Nephron (organoid): ENCODE measurements around the gene ZBTB4.
A peak's percentile ranks its signal among the peaks of the same experiment; 100 is the strongest.

ENCODE experiments used
- H3K27ac Mint-ChIP-seq, 3 experiments: 2 replicates each; pipeline ENCODE4 v1.8.0; 2020; ENCODE audit warnings: mixed read lengths in 3 of 3, mild to moderate bottlenecking in 2 of 3, moderate library complexity in 1 of 3
- H3K27me3 Mint-ChIP-seq: 2 replicates; pipeline ENCODE4 v1.8.0; 2021; ENCODE audit warnings: low read depth, mild to moderate bottlenecking, moderate library complexity, mixed read lengths
- H3K36me3 Mint-ChIP-seq: 2 replicates; pipeline ENCODE4 v1.8.0; 2020; ENCODE audit warnings: low read depth, mixed read lengths
- H3K4me1 Mint-ChIP-seq: 2 replicates; pipeline ENCODE4 v1.8.0; 2020; ENCODE audit warnings: mixed read lengths
- H3K4me3 Mint-ChIP-seq, 3 experiments: 2 replicates each; pipeline ENCODE4 v1.8.0; 2020; ENCODE audit warnings: mild to moderate bottlenecking in 3 of 3, mixed read lengths in 3 of 3, moderate library complexity in 2 of 3
- H3K9me3 Mint-ChIP-seq: 2 replicates; pipeline ENCODE4 v1.8.0; 2020; ENCODE audit warnings: mixed read lengths
- TF ChIP-seq, protein P1 (sequence below), 3 experiments: fragments of 200-600 bp; sonication (generic); IDR thresholded peaks; one replicate each; pipeline ENCODE4 v1.5.0; 2021; ENCODE audit warnings: antibody characterized with exemption in 3 of 3; ENCODE audit not compliant: unreplicated experiment in 3 of 3

ZBTB4 gene

DNA sequence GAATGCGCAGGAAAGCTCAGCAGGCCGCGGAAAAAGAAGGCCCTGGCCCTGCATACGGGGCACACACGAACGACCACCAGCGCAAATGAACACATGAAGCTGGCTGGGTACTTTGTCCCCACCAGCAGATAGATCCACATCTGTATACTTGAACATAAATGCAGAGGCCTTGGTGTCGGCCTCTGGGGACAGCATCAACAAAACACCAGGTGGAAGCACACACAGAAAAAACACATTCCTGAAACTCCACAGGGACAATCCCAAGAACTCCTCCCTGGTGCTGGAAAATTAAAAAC lies 606 bp upstream of the ZBTB4 start:
- TF ChIP-seq, protein P1, sequence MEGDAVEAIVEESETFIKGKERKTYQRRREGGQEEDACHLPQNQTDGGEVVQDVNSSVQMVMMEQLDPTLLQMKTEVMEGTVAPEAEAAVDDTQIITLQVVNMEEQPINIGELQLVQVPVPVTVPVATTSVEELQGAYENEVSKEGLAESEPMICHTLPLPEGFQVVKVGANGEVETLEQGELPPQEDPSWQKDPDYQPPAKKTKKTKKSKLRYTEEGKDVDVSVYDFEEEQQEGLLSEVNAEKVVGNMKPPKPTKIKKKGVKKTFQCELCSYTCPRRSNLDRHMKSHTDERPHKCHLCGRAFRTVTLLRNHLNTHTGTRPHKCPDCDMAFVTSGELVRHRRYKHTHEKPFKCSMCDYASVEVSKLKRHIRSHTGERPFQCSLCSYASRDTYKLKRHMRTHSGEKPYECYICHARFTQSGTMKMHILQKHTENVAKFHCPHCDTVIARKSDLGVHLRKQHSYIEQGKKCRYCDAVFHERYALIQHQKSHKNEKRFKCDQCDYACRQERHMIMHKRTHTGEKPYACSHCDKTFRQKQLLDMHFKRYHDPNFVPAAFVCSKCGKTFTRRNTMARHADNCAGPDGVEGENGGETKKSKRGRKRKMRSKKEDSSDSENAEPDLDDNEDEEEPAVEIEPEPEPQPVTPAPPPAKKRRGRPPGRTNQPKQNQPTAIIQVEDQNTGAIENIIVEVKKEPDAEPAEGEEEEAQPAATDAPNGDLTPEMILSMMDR (IDR thresholded peaks at IDR 0.05; ENCODE audit: unreplicated experiment in 3 of 3): no peak
- peaks cover 5% of the 10 kb centered on the region for H3K36me3 Mint-ChIP-seq
- H3K9me3 Mint-ChIP-seq: no peaks in the 10 kb centered on the region
- peak overlapping the region; percentile 100 for H3K27ac Mint-ChIP-seq
- peaks cover 70% of the 10 kb centered on the region for H3K4me1 Mint-ChIP-seq
- peak overlapping the region; percentile 93 to 99 (median 95) for H3K4me3 Mint-ChIP-seq
- no peaks in the 10 kb centered on the region for H3K27me3 Mint-ChIP-seq

DNA sequence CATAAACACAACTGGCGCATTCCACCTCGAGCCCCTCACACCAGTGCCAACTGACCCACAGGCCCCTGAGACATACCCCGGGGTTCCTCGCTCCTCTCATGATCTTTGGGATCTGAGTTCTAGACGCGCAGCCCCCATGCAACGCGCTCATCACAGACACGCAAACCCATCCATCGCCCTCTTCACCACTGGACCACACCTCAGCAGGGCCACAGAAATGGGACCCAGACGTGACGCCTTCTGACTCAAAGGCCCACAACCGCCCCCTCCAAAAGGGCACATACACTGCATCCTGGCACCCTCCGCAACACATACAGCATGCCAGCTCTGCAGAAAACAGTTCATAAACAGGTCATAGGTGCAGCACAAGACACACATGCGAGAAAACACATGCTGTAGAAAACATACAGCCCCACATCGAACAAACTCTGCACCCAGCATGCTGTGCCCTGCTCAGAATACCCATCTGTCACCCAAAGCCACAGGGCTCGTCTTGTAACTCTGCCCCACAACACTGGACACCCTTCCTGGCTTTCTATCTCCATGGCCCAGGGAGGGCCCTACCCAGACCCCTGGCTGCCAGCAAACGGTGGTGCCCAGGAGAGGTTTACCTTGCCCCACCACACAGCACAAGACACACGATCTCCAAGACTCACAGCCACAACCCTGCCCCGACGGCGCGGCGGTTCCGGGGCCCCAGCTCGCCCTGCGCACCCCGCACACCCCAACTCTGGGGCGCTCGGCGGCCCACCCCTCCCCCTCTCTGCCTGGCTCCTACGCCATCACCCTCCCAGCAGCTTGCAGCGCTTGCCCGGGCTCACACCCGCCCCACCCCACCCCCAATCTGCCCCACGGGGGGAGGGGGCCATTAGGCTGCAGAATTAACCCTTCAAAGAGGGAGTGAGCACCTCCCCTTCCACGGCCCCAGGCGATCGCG lies 887 bp downstream of the ZBTB4 start:
- no peaks in the 10 kb centered on the region for H3K9me3 Mint-ChIP-seq
- no peaks in the 10 kb centered on the region for H3K27me3 Mint-ChIP-seq
- H3K4me1 Mint-ChIP-seq: peaks cover 63% of the 10 kb centered on the region
- TF ChIP-seq, protein P1 (IDR thresholded peaks at IDR 0.05; ENCODE audit: unreplicated experiment in 3 of 3): no peak
- peak overlapping the region; percentile 80 to 86 (median 81) for H3K4me3 Mint-ChIP-seq
- H3K36me3 Mint-ChIP-seq: peaks cover 5% of the 10 kb centered on the region
- H3K27ac Mint-ChIP-seq: peak overlapping the region; percentile 91 to 96 (median 95)

- H3K4me1 Mint-ChIP-seq: peaks cover 55% of the 10 kb centered on the region
- peak overlapping the region; percentile 91 to 96 (median 95) for H3K27ac Mint-ChIP-seq
- TF ChIP-seq, protein P1 (IDR thresholded peaks at IDR 0.05; ENCODE audit: unreplicated experiment in 3 of 3): no peak
- peak overlapping the region; percentile 80 to 86 (median 81) for H3K4me3 Mint-ChIP-seq
- peaks cover 5% of the 10 kb centered on the region for H3K36me3 Mint-ChIP-seq
- no peaks in the 10 kb centered on the region for H3K9me3 Mint-ChIP-seq
- H3K27me3 Mint-ChIP-seq: no peaks in the 10 kb centered on the region
Observed at GRCh38 chr17:7477392-7478275, 1.8 kb downstream of the ZBTB4 start.

DNA sequence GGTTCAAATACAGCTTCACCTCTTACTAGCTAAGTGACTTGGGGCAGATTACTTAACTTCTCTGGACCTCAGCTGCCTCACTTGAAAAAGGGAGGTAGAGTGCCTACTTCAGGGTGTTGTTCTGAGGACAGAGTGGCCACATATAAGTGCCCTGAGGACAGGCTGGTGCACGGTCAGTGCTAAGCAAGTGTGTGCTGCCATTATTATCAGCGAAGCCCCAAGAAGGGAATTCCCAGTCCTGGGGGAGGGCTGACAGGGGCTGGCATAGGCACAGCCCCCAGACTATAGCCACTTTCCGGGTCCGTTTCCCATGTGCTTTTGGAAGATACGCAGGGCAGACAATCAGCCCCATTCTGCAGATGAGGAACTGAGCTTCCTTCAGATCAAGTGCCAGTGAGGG lies 2.5 kb downstream of the ZBTB4 start:
- no peaks in the 10 kb centered on the region for H3K9me3 Mint-ChIP-seq

GRCh38 chr17:7476494-7476893 lies 2.9 kb downstream of the ZBTB4 start:
- Mint-ChIP-seq H3K27ac (peak overlapping the region; percentile 91 to 96 (median 95)), H3K9me3 (no peaks in the 10 kb centered on the region), H3K4me3 (peak overlapping the region; percentile 80 to 86 (median 81)), H3K27me3 (no peaks in the 10 kb centered on the region), H3K36me3 (peaks cover 5% of the 10 kb centered on the region), H3K4me1 (peaks cover 44% of the 10 kb centered on the region)
- TF ChIP-seq, protein P1 (IDR thresholded peaks at IDR 0.05; ENCODE audit: unreplicated experiment in 3 of 3): no peak

More for the DNA sequence above, 2.5 kb downstream of the ZBTB4 start:
- H3K4me1 Mint-ChIP-seq: peaks cover 49% of the 10 kb centered on the region
- H3K27ac Mint-ChIP-seq: peak overlapping the region; percentile 91 to 96 (median 95)
- TF ChIP-seq, protein P1 (IDR thresholded peaks at IDR 0.05; ENCODE audit: unreplicated experiment in 3 of 3): no peak
- peak overlapping the region; percentile 80 to 86 (median 81) for H3K4me3 Mint-ChIP-seq
- H3K36me3 Mint-ChIP-seq: peaks cover 5% of the 10 kb centered on the region
- no peaks in the 10 kb centered on the region for H3K27me3 Mint-ChIP-seq
